OCI-LY3 (cell line): ENCODE results near the gene RCAN3.

ENCODE experiments used
- H2AFZ ChIP-seq: fragments of 200-600, 300-600 bp; shearing (Covaris generic); 2 replicates; pipeline ENCODE4 v1.6.0; 2014; ENCODE audit warnings: antibody characterized with exemption, low read depth, low read length
- H3K27ac ChIP-seq: fragments of 200-600, 300-600 bp; sonication (generic); 2 replicates; pipeline ENCODE4 v1.5.1; 2014; ENCODE audit warnings: mild to moderate bottlenecking, low read length, moderate library complexity, mixed read lengths
- H3K27me3 ChIP-seq: fragments of 200-600, 300-600 bp; sonication (generic); 2 replicates; pipeline ENCODE4 v1.6.1; 2014; ENCODE audit warnings: low read depth, low read length, mixed read lengths
- H3K36me3 ChIP-seq: fragments of 200-600, 300-600 bp; sonication (generic); replicated peaks from 2 replicates; pipeline ENCODE3; 2014; ENCODE audit warnings: low read depth, low read length, mixed read lengths
- H3K4me1 ChIP-seq: fragments of 300-600, 200-600 bp; sonication (generic); 2 replicates; pipeline ENCODE4 v1.6.1; 2014; ENCODE audit warnings: low read length, mixed read lengths
- H3K4me2 ChIP-seq: fragments of 200-600, 300-600 bp; sonication (generic); 2 replicates; pipeline ENCODE4 v1.6.1; 2014; ENCODE audit warnings: low read length, mixed read lengths
- H3K4me3 ChIP-seq: fragments of 300-600, 200-600 bp; sonication (generic); 2 replicates; pipeline ENCODE4 v1.5.1; 2014; ENCODE audit warnings: antibody characterized with exemption, mild to moderate bottlenecking, low read length, moderate library complexity
- H3K79me2 ChIP-seq: fragments of 300-600, 200-600 bp; shearing (Covaris generic); 2 replicates; pipeline ENCODE4 v1.6.1; 2014; ENCODE audit warnings: mild to moderate bottlenecking, low read length, mixed read lengths
- H3K9ac ChIP-seq: fragments of 300-600, 200-600 bp; shearing (Covaris generic); 2 replicates; pipeline ENCODE4 v1.6.0; 2014; ENCODE audit warnings: mild to moderate bottlenecking, low read length, moderate library complexity
- H3K9me3 ChIP-seq: fragments of 200-600, 300-600 bp; shearing (Covaris generic); 2 replicates; pipeline ENCODE4 v1.6.1; 2014; ENCODE audit warnings: low read length, mixed read lengths; ENCODE audit not compliant: insufficient read depth
- H4K20me1 ChIP-seq: fragments of 200-600, 300-600 bp; sonication (generic); 2 replicates; pipeline ENCODE4 v1.6.1; 2016; ENCODE audit warnings: low read length, mixed read lengths; ENCODE audit not compliant: insufficient read depth
- EZH2phosphoT487 ChIP-seq: fragments of 200-600 bp; shearing (Covaris generic); IDR thresholded peaks from 2 replicates; pipeline ENCODE4 v1.6.1; 2018; ENCODE audit warnings: antibody characterized with exemption, mixed run types, low read depth
- TF ChIP-seq, protein P1 (sequence below): fragments of 200-600, 300-600 bp; sonication (generic); IDR thresholded peaks from 2 replicates; pipeline ENCODE4 v1.5.1; 2014; ENCODE audit warnings: antibody characterized with exemption, low read length, low read depth

Gene RCAN3

DNA sequence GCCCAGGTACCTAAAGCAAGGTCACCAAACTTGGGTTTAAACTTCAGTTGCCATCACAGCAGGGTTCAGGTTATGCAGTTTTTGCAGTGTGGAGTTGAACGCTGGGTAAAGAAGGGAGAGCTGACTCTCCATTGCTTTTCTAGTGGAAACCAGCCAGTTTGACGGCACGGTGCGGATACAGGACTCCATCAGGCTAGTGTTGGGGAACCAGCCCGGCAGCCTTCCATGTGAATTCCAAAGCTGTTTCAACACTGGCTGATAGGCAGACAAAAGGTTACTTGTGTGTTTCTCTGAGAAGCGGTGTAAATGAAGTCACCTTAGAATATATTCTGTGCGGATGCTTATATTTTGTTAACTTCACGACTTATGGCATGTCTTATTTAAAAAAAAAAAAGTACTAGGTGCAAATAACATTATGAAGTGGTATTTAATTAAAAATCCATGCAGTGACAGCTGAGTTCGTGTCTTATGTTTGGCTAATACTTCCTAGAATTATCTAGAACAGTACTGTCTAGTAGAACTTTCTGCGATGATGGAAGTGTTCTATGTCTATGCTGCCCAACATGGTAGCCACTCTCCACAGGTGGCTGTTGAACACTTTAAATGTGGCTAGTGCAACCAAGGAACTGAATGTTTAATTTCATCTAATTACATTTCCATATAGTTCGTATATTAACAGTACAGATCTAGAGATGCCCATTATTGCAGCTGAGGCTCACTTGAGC, 29.9 kb upstream of the RCAN3 start:
- Histone ChIP-seq H3K9me3 (no peaks in the 10 kb centered on the region), H3K4me1 (no peaks in the 10 kb centered on the region), H3K4me2 (no peak overlapping the region), H4K20me1 (no peaks in the 10 kb centered on the region), H2AFZ (no peak overlapping the region), H3K4me3 (no peak overlapping the region), H3K79me2 (no peaks in the 10 kb centered on the region), H3K9ac (no peak overlapping the region), H3K36me3 (no peaks in the 10 kb centered on the region), H3K27ac (no peak overlapping the region), H3K27me3 (no peaks in the 10 kb centered on the region)
- TF ChIP-seq, protein P1, sequence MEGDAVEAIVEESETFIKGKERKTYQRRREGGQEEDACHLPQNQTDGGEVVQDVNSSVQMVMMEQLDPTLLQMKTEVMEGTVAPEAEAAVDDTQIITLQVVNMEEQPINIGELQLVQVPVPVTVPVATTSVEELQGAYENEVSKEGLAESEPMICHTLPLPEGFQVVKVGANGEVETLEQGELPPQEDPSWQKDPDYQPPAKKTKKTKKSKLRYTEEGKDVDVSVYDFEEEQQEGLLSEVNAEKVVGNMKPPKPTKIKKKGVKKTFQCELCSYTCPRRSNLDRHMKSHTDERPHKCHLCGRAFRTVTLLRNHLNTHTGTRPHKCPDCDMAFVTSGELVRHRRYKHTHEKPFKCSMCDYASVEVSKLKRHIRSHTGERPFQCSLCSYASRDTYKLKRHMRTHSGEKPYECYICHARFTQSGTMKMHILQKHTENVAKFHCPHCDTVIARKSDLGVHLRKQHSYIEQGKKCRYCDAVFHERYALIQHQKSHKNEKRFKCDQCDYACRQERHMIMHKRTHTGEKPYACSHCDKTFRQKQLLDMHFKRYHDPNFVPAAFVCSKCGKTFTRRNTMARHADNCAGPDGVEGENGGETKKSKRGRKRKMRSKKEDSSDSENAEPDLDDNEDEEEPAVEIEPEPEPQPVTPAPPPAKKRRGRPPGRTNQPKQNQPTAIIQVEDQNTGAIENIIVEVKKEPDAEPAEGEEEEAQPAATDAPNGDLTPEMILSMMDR, result no peak
- no peak for TF ChIP-seq EZH2phosphoT487

DNA sequence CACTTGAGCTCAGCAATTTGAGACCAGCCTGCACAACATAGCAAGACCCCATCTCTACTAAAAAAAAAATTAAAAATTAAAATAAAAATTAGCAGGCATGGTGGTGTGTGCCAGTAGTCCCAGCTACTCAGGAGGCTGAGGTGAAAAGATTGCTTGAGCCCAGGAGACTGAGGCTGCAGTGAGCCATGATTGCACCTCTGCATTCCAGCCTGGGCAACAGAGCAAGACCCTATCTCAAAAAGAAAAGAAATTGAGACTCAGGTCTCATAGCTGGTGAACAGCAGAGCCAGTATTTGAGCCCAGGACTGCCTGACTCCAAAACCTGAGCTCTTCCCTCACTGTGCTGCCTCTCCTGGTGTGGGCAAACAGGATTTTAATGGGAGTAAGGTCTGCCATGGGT, 28.4 kb upstream of the RCAN3 start:
- H4K20me1 ChIP-seq, result no peaks in the 10 kb centered on the region
- H3K9ac ChIP-seq, result no peak overlapping the region
- no peaks in the 10 kb centered on the region for H3K27me3 ChIP-seq
- no peaks in the 10 kb centered on the region for H3K36me3 ChIP-seq
- H3K4me2 ChIP-seq, result no peak overlapping the region
- H3K79me2 ChIP-seq, result no peaks in the 10 kb centered on the region
- H3K27ac ChIP-seq, result no peak overlapping the region
- no peaks in the 10 kb centered on the region for H3K9me3 ChIP-seq
- no peak overlapping the region for H3K4me3 ChIP-seq
- no peak overlapping the region for H2AFZ ChIP-seq
- TF ChIP-seq EZH2phosphoT487, result no peak
- TF ChIP-seq, protein P1, result no peak
- H3K4me1 ChIP-seq, result no peaks in the 10 kb centered on the region

DNA sequence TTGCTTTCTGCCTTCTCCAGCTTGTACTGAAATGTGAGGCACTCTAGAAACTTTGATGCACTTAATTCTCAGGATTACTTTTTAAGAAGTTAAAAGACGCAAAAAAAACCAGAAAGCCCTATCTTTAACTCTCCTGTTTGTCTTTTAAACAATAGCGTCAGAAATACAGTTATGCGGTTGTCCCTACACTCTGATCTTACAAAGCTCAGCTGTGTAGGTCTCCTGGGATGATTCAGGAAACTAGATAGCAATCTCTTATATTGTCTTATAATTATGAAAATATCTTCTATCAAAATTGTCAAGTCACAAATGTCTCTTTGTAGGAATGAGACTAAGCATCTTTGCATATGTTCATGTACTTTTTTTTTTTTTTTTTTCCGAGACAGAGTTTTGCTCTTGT, 26.9 kb upstream of the RCAN3 start:
- Histone ChIP-seq H3K4me1 (peaks cover 9% of the 10 kb centered on the region), H3K9ac (no peak overlapping the region), H3K4me2 (no peak overlapping the region), H2AFZ (no peak overlapping the region), H3K36me3 (no peaks in the 10 kb centered on the region), H3K27ac (no peak overlapping the region), H3K4me3 (no peak overlapping the region), H3K9me3 (no peaks in the 10 kb centered on the region), H3K79me2 (no peaks in the 10 kb centered on the region), H3K27me3 (no peaks in the 10 kb centered on the region), H4K20me1 (no peaks in the 10 kb centered on the region)
- TF ChIP-seq, protein P1, result no peak
- no peak for TF ChIP-seq EZH2phosphoT487

DNA sequence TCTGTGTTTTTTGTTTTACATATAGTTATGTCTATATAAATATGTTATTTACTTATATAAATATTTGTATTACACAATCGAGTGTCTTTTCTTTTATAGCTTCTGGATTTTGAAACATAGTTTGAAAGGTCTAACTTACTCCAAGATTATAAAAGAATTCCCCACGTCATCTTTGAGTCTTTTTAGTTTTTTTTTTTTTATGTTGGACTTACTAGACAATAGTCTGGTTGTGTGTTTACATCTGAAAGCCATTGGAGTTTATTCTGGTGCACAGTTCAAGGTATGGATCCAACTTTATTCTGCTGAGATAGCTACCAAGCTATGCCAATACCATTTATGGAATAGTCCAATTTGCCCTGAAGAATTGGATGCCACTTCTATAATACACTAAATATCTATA, 26.1 kb upstream of the RCAN3 start:
- Histone ChIP-seq H3K4me1 (peaks cover 18% of the 10 kb centered on the region), H3K36me3 (no peaks in the 10 kb centered on the region), H3K9ac (no peak overlapping the region), H3K79me2 (no peaks in the 10 kb centered on the region), H3K4me3 (no peak overlapping the region), H2AFZ (no peak overlapping the region), H3K27ac (no peak overlapping the region), H3K27me3 (no peaks in the 10 kb centered on the region), H3K4me2 (no peak overlapping the region), H4K20me1 (no peaks in the 10 kb centered on the region), H3K9me3 (no peaks in the 10 kb centered on the region)
- TF ChIP-seq, protein P1, result no peak
- no peak for TF ChIP-seq EZH2phosphoT487
